ENCODE results near the gene ADGRA1.

Gene ADGRA1

DNA sequence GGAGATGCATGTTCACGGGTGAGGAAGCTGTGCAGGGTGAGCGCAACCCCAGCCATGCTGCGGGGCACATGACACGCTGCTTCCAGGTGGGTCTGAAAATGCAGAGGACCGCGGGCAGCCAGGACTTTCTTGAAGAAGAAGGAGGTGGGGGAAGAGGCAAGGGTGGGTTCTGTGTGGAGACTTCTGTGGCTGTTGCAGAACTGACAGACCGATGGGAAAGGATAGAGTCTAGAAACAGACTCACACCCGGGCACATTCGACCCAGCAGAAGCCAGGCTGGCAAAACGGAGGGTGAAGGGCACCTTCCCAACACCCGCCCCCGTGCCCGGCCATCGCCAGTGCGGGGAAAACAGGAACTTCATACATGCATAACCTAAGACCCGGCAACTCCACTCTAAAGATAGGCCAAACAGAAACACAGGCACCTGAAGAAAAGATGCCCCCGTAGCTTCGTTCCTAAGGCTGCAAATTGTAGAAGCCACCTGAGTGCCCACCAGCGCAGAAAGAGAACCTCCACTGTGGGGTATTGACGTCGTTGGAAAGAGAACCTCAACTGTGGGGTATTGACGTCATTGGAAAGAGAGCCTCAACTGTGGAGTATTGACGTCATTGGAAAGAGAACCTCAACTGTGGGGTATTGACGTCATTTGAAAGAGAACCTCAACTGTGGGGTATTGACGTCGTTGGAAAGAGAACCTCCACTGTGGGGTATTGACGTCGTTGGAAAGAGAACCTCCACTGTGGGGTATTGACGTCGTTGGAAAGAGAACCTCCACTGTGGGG is 67.5 kb downstream of the ADGRA1 start:
- DNase-seq, result no peak

DNA sequence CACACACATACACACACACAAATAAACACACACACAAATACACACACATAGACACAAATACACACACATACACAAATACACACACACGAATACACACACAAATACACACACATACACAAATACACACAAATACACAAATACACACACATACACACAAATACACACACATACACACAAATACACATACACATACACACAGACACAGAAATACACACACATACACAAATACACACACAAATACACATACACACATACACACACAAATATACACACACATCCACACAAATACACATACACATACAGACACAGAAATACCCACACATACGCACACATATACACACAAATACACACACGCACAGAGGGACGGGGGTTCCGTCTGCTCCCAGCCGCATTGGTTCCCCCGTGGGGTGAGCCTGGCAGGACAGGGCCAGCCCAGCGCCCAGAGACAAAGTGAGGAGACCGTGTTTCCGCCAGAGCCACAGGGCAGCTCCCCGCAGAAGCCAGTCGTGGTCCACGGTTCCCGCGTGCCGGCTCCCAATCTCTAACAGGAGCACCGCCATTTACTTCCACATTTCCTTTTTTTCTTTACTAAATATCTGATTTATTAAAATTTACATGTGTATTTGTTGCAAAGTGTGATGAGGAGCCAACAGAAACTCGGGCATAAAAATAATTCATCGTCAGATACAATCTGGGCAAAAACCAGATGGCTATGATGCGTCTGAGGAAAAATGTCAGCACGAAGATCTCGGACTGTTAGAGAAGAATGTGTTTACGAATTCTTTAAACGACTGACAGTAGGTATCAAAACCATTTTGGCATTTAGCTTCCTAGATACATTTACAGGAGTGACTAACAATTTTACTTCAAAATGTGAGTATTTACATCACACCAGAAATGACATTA is 69.2 kb downstream of the ADGRA1 start:
- DNase-seq, result no peak

GRCh38 chr10:133157662-133158436 is 70.1 kb downstream of the ADGRA1 start:
- no peak for DNase-seq

DNA sequence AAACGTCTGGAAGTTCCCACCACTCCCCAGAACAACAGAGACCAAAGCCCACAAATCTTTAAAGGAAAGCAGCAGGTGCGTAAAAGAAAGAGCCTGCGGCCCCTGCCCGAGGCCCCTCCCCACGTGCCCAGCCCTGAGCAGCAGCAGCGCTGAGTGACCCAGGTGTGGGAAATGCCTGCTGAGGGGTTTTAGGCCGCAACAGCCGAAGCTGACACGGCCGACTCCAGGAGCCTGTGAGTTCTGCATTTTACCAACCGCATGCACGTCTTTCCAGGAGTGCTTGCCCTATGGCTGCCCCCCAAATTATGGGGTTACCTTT is 70.7 kb downstream of the ADGRA1 start:
- no peak for DNase-seq

- DNase-seq, result no peak
Measured at GRCh38 chr10:133158756-133159610, 71.3 kb downstream of the ADGRA1 start.

GRCh38 chr10:133159611-133159949 is 71.9 kb downstream of the ADGRA1 start:
- no peak for DNase-seq

GRCh38 chr10:133159950-133160825 is 72.5 kb downstream of the ADGRA1 start, which contains the start of gene KNDC1:
KNDC1 (plus strand) TSS chr10:133160219; CDS start chr10:133160468, 249 bp downstream.
- DNase-seq, result no peak

GRCh38 chr10:133160826-133161471 is 73.2 kb downstream of the ADGRA1 start:
- no peak for DNase-seq

- no peak for DNase-seq
Measured at GRCh38 chr10:133161486-133162109, 73.9 kb downstream of the ADGRA1 start.

DNA sequence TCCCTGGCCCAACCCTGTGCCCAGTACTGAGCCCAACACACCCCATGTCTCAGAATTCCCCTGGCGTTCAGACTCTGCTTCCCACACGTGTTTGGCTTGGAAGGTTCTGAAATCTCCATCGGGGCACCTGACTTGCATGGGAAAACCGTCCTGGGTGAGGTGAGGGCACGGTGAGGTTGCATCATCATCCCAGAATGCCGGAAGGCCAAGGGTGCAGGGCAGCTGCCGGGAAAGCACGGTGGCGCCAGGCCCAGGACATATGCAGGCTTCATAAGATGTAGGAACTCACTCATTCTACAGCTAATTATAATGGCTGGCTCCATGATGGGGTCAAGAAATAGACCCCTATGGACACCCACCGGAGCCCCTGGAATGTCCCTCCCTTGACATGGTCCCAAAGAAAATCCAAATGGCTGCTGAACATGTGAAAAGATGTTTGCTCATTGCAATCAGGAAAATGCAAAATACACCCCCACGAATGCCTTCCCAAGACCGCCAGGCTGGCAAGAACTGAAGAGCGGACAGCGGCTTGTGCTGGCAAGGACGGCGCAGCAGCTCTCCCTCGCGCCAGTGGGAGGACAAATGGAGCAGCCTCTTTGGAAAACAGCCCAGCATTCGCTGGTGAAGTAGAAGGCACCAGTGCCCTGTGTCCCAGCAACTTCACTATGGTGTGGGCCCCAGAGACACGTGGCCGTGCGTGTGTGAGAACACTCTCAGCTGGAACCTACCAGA is 74.6 kb downstream of the ADGRA1 start:
- no peak for DNase-seq

GRCh38 chr10:133162910-133163856 is 75.5 kb downstream of the ADGRA1 start:
- DNase-seq, result no peak

- DNase-seq, result no peak
Measured at GRCh38 chr10:133163889-133164815, 76.4 kb downstream of the ADGRA1 start.

DNA sequence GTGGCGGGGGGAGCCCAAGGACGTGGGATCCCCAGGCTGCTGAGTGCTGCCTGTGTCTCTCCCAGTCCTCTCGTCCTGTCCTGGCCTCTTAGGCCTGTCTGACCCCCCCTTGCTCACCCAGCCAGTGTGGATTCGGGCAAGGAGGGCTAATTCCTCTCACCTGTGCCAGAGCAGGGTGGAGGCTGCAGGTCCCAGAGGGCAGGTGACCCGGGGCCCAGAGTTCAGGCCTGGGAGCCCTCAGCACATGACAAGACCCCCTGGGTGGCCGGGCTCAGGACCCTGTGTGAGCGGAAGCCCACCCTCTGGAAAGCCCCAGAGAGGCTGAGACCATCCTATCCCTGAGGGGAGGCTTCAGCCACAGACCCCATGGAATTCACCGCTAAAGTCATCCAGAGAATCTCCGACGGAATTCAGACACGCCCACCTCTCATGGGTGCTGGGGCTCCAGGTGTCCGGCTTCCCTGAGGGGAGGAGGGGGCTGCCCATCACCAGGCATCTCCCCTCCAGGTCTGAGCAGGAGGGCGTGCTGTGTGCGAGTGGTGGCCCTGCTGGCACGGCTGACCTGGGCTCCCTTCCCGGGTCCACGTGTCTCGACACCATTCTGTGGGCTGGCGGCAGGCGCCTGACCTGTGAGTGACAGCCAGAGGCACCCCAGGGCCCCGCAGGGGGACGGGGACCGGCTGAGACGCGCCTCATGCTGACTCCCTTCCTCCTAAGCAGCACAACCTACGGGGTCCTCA is 77.3 kb downstream of the ADGRA1 start:
- no peak for DNase-seq

- no peak for DNase-seq
Measured at GRCh38 chr10:133165556-133166503, 78.1 kb downstream of the ADGRA1 start.

DNA sequence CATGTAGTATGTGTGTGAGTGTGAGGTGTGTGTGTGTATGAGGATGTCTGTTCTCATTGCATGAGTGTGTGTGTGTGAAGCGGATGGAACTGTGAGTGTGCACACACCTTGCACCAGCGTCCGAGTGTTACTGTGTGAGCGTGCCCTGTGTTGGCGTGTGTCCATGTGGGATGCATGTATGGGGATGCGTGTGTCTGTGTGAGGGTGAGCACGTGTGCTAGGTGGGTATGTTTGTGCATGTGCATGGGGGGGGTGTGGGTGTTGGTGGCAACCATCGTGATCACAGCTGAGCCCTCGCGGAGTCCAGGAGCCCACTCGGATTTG is 78.7 kb downstream of the ADGRA1 start:
- no peak for DNase-seq

Data from stimulated activated CD4-positive, alpha-beta T cell treated with anti-CD3 and anti-CD28 coated beads, Interleukin-15, amount 100 ng/mL, for 24 hours (primary cell).